Adrenal gland (tissue), 5 donors: ENCODE measurements around the gene TMEM174.

Experiments
- CTCF ChIP-seq, 6 experiments: fragments of 450-650 bp in 4 of 6; fragments of 200-600 bp in 2 of 6; sonication (generic) in 1 of 6; IDR thresholded peaks; 1 replicate in 5 of 6; 2 replicates in 1 of 6; pipeline versions ENCODE4 v1.5.1 to v1.8.0; 2016 to 2021; ENCODE audit warnings: antibody characterized with exemption in 6 of 6, mild to moderate bottlenecking in 2 of 6, moderate library complexity in 1 of 6
- POLR2A ChIP-seq, 2 donors: fragments of 450-650 bp; IDR thresholded peaks; one replicate each; pipeline ENCODE4 v1.6.1; 2017; ENCODE audit warnings: antibody characterized with exemption in 2 of 2, mild to moderate bottlenecking in 2 of 2, moderate library complexity in 1 of 2
- donor health status: DM: no; HTN: no; CAD: no.

DNA sequence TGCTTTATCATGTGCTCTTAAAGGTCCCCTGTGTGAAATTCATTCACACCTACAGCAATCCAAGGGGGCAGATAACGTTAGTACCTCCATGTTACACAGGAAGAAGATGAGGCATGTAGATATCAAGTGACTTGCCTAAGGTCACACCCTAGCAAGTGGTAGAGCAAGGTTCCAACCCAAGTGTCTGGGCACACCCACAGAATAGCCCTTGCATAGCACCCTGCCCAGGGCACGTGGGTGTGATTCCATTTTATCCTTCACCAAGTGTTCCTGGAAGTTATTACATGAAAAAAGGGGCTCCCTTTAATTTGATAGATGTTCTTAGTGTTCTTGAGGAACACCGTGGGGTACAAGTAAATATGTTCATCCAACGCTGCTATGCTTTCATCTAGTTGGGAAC lies 47.7 kb upstream of the TMEM174 start:
- TF ChIP-seq CTCF (IDR thresholded peaks at IDR 0.05) (no peak), POLR2A (IDR thresholded peaks at IDR 0.05) (no peak)
